Measurements from ENCODE around the gene CLECL1.
A peak's percentile ranks its signal among the peaks of the same experiment; 100 is the strongest.

The CLECL1 gene

GRCh38 chr12:9752145-9752933, 19.4 kb upstream of the CLECL1 start:
- H3K18ac ChIP-seq (ENCODE audit: low read depth in 1 of 2, low read length in 2 of 2): no peak overlapping the region
- H3K14ac ChIP-seq (ENCODE audit: low read length in 2 of 2): no peak overlapping the region
- H3K4me1 ChIP-seq (ENCODE audit: control insufficient read depth, insufficient read depth, low read depth, low read length): no peaks in the 10 kb centered on the region
- no peak overlapping the region for H4K91ac ChIP-seq (ENCODE audit: low read length)
- H3K9ac ChIP-seq (ENCODE audit: low read length): no peak overlapping the region
- no peak overlapping the region for H2AFZ ChIP-seq (ENCODE audit: low read depth, low read length)
- no peak overlapping the region for H4K8ac ChIP-seq (ENCODE audit: low read length)
- H3K4me2 ChIP-seq (ENCODE audit: low read length, poor library complexity, severe bottlenecking): no peak overlapping the region
- H3K23ac ChIP-seq (ENCODE audit: low read length in 2 of 2): no peak overlapping the region
- no peak overlapping the region for H3K4me3 ChIP-seq (ENCODE audit: insufficient read depth in 1 of 2, low read depth in 1 of 2, low read length in 2 of 2)
- no peaks in the 10 kb centered on the region for H3K36me3 ChIP-seq (ENCODE audit: control insufficient read depth in 1 of 2, insufficient read depth in 2 of 2, low read depth in 1 of 2, low read length in 2 of 2)
- no peak overlapping the region for H3K4ac ChIP-seq (ENCODE audit: low read depth in 1 of 2, low read length in 2 of 2)
- H2BK120ac ChIP-seq (ENCODE audit: low read depth, low read length): no peak overlapping the region
- WGBS: no CpG with 5 or more reads among the region's 2 CpGs
- no peak overlapping the region for H2BK5ac ChIP-seq (ENCODE audit: low read depth, low read length, poor library complexity, severe bottlenecking)
- no peaks in the 10 kb centered on the region for H3K79me1 ChIP-seq (replicated peaks; ENCODE audit: low read length, poor library complexity, severe bottlenecking)
- no peak overlapping the region for H3K27ac ChIP-seq (ENCODE audit: low read length, poor library complexity, severe bottlenecking)
- no peaks in the 10 kb centered on the region for H3K27me3 ChIP-seq (ENCODE audit: control insufficient read depth in 1 of 2, insufficient read depth in 1 of 2, low read length in 2 of 2)
- no peak overlapping the region for H2BK15ac ChIP-seq (ENCODE audit: low read depth, poor library complexity, severe bottlenecking)
- no peak overlapping the region for H2BK12ac ChIP-seq (ENCODE audit: low read length in 2 of 2)
- no peak overlapping the region for H2AK5ac ChIP-seq (ENCODE audit: low read length, severe bottlenecking)
- DNase-seq: no peak
- H3K9me3 ChIP-seq (ENCODE audit: control insufficient read depth, low read length): no peaks in the 10 kb centered on the region

- Histone ChIP-seq H3K9ac (ENCODE audit: low read length) (peak overlapping the region; percentile 74), H3K9me3 (ENCODE audit: control insufficient read depth, low read length) (no peaks in the 10 kb centered on the region), H3K18ac (ENCODE audit: low read depth in 1 of 2, low read length in 2 of 2) (no peak overlapping the region), H3K79me1 (replicated peaks; ENCODE audit: low read length, poor library complexity, severe bottlenecking) (no peaks in the 10 kb centered on the region), H2BK12ac (ENCODE audit: low read length in 2 of 2) (peak overlapping the region in 1 of 2 experiments; percentile 55), H3K4me1 (ENCODE audit: control insufficient read depth, insufficient read depth, low read depth, low read length) (no peaks in the 10 kb centered on the region), H4K8ac (ENCODE audit: low read length) (no peak overlapping the region), H2BK5ac (ENCODE audit: low read depth, low read length, poor library complexity, severe bottlenecking) (no peak overlapping the region), H3K27me3 (ENCODE audit: control insufficient read depth in 1 of 2, insufficient read depth in 1 of 2, low read length in 2 of 2) (no peaks in the 10 kb centered on the region), H2BK120ac (ENCODE audit: low read depth, low read length) (no peak overlapping the region), H3K27ac (ENCODE audit: low read length, poor library complexity, severe bottlenecking) (no peak overlapping the region), H3K36me3 (ENCODE audit: control insufficient read depth in 1 of 2, insufficient read depth in 2 of 2, low read depth in 1 of 2, low read length in 2 of 2) (no peaks in the 10 kb centered on the region), H3K4me2 (ENCODE audit: low read length, poor library complexity, severe bottlenecking) (no peak overlapping the region), H3K4me3 (ENCODE audit: insufficient read depth in 1 of 2, low read depth in 1 of 2, low read length in 2 of 2) (peak overlapping the region in 1 of 2 experiments; percentile 38), H3K4ac (ENCODE audit: low read depth in 1 of 2, low read length in 2 of 2) (no peak overlapping the region), H2AFZ (ENCODE audit: low read depth, low read length) (no peak overlapping the region), H3K14ac (ENCODE audit: low read length in 2 of 2) (no peak overlapping the region), H2AK5ac (ENCODE audit: low read length, severe bottlenecking) (no peak overlapping the region), H2BK15ac (ENCODE audit: low read depth, poor library complexity, severe bottlenecking) (no peak overlapping the region), H3K23ac (ENCODE audit: low read length in 2 of 2) (peak overlapping the region in 1 of 2 experiments; percentile 67), H4K91ac (ENCODE audit: low read length) (no peak overlapping the region)
- 61% methylated on average over 7 of the region's 9 CpGs for WGBS
- peak; percentile 62 for DNase-seq
These were observed 18.6 kb upstream of the CLECL1 start for GRCh38 chr12:9751204-9752144.

GRCh38 chr12:9750276-9751203, 17.6 kb upstream of the CLECL1 start:
- no peak overlapping the region for H2AK5ac ChIP-seq (ENCODE audit: low read length, severe bottlenecking)
- peak; percentile 84 for DNase-seq
- H3K27ac ChIP-seq (ENCODE audit: low read length, poor library complexity, severe bottlenecking): no peak overlapping the region
- no peaks in the 10 kb centered on the region for H3K27me3 ChIP-seq (ENCODE audit: control insufficient read depth in 1 of 2, insufficient read depth in 1 of 2, low read length in 2 of 2)
- H3K4me3 ChIP-seq (ENCODE audit: insufficient read depth in 1 of 2, low read depth in 1 of 2, low read length in 2 of 2): peak overlapping the region in 1 of 2 experiments; percentile 38
- H3K4ac ChIP-seq (ENCODE audit: low read depth in 1 of 2, low read length in 2 of 2): no peak overlapping the region
- no peaks in the 10 kb centered on the region for H3K9me3 ChIP-seq (ENCODE audit: control insufficient read depth, low read length)
- H4K91ac ChIP-seq (ENCODE audit: low read length): no peak overlapping the region
- H4K8ac ChIP-seq (ENCODE audit: low read length): no peak overlapping the region
- no peak overlapping the region for H3K14ac ChIP-seq (ENCODE audit: low read length in 2 of 2)
- no peaks in the 10 kb centered on the region for H3K79me1 ChIP-seq (replicated peaks; ENCODE audit: low read length, poor library complexity, severe bottlenecking)
- H2BK5ac ChIP-seq (ENCODE audit: low read depth, low read length, poor library complexity, severe bottlenecking): no peak overlapping the region
- H2BK12ac ChIP-seq (ENCODE audit: low read length in 2 of 2): no peak overlapping the region
- 4% methylated on average over 10 of the region's 20 CpGs for WGBS
- no peak overlapping the region for H3K23ac ChIP-seq (ENCODE audit: low read length in 2 of 2)
- no peak overlapping the region for H2AFZ ChIP-seq (ENCODE audit: low read depth, low read length)
- no peak overlapping the region for H2BK15ac ChIP-seq (ENCODE audit: low read depth, poor library complexity, severe bottlenecking)
- peak overlapping the region; percentile 74 for H3K9ac ChIP-seq (ENCODE audit: low read length)
- H3K18ac ChIP-seq (ENCODE audit: low read depth in 1 of 2, low read length in 2 of 2): no peak overlapping the region
- H2BK120ac ChIP-seq (ENCODE audit: low read depth, low read length): no peak overlapping the region
- no peaks in the 10 kb centered on the region for H3K4me1 ChIP-seq (ENCODE audit: control insufficient read depth, insufficient read depth, low read depth, low read length)
- H3K4me2 ChIP-seq (ENCODE audit: low read length, poor library complexity, severe bottlenecking): peak overlapping the region; percentile 84
- no peaks in the 10 kb centered on the region for H3K36me3 ChIP-seq (ENCODE audit: control insufficient read depth in 1 of 2, insufficient read depth in 2 of 2, low read depth in 1 of 2, low read length in 2 of 2)

Measured in mesenchymal stem cell (in vitro differentiated cells and primary cell).